GM19043 (cell line): ENCODE data around the gene TRNAU1AP.

Experiments
- ATAC-seq: cut with Tn5 transposase; IDR thresholded peaks from one replicate; pipeline ENCODE4 v1.9.1; 2021; ENCODE audit warnings: low read depth; ENCODE audit not compliant: unreplicated experiment

The TRNAU1AP gene

GRCh38 chr1:28602536-28603439, 49.9 kb downstream of the TRNAU1AP start:
- no peak for ATAC-seq

- ATAC-seq, result no peak
Observed at GRCh38 chr1:28604411-28604810, 51.5 kb downstream of the TRNAU1AP start.

- no peak for ATAC-seq
Observed at GRCh38 chr1:28604962-28605361, 52.1 kb downstream of the TRNAU1AP start.

GRCh38 chr1:28606771-28607170, 53.9 kb downstream of the TRNAU1AP start:
- no peak for ATAC-seq

DNA sequence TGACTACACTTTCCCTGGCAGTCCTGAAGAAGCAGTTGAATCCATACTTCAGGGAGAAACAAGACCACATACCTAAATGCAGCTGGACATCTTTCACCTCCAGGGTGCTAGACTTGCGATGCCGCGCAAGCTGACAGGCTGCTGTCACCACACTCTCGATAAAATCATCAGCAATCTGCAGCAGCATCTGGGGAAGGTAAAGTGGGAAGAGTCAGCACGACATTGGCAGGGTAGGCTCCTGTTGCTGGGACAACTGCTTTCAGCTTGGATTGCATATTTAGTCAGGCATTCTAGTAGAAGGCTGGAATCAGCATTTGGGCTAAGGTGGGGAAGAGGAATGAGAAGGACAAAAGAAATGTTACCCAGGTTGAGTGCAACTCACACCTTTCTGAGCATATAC, 60.3 kb downstream of the TRNAU1AP start:
- no peak for ATAC-seq
